ENCODE results near the gene PLCB4.

The PLCB4 gene

GRCh38 chr20:9458138-9458796 is 389.4 kb downstream of the PLCB4 start:
- TF ChIP-seq POLR2AphosphoS5 (IDR thresholded peaks at IDR 0.05; ENCODE audit: low read depth, low read length) = no peak
- no peak for TF ChIP-seq REST (IDR thresholded peaks at IDR 0.05; ENCODE audit: insufficient read depth in 1 of 2, low read depth in 2 of 2, low read length in 2 of 2)
- no peak for TF ChIP-seq SIN3A (IDR thresholded peaks at IDR 0.05; ENCODE audit: borderline replicate concordance, insufficient read depth, low read length)
- no peak for TF ChIP-seq TAF1 (IDR thresholded peaks at IDR 0.05; ENCODE audit: borderline replicate concordance, insufficient read depth, low read length)
- no peak for TF ChIP-seq FOXP2 (optimal IDR thresholded peaks at IDR 0.05; ENCODE audit: borderline replicate concordance, extremely low read depth, extremely low read length, insufficient read depth)

GRCh38 chr20:9460518-9460917 is 391.6 kb downstream of the PLCB4 start:
- TF ChIP-seq FOXP2 (optimal IDR thresholded peaks at IDR 0.05; ENCODE audit: borderline replicate concordance, extremely low read depth, extremely low read length, insufficient read depth) = no peak
- TF ChIP-seq TAF1 (IDR thresholded peaks at IDR 0.05; ENCODE audit: borderline replicate concordance, insufficient read depth, low read length) = no peak
- no peak for TF ChIP-seq REST (IDR thresholded peaks at IDR 0.05; ENCODE audit: insufficient read depth in 1 of 2, low read depth in 2 of 2, low read length in 2 of 2)
- no peak for TF ChIP-seq POLR2AphosphoS5 (IDR thresholded peaks at IDR 0.05; ENCODE audit: low read depth, low read length)
- no peak for TF ChIP-seq SIN3A (IDR thresholded peaks at IDR 0.05; ENCODE audit: borderline replicate concordance, insufficient read depth, low read length)

GRCh38 chr20:9467995-9468394 is 399.1 kb downstream of the PLCB4 start:
- TF ChIP-seq SIN3A (IDR thresholded peaks at IDR 0.05; ENCODE audit: borderline replicate concordance, insufficient read depth, low read length) = no peak
- TF ChIP-seq POLR2AphosphoS5 (IDR thresholded peaks at IDR 0.05; ENCODE audit: low read depth, low read length) = no peak
- TF ChIP-seq FOXP2 (optimal IDR thresholded peaks at IDR 0.05; ENCODE audit: borderline replicate concordance, extremely low read depth, extremely low read length, insufficient read depth) = no peak
- TF ChIP-seq REST (IDR thresholded peaks at IDR 0.05; ENCODE audit: insufficient read depth in 1 of 2, low read depth in 2 of 2, low read length in 2 of 2) = no peak
- TF ChIP-seq TAF1 (IDR thresholded peaks at IDR 0.05; ENCODE audit: borderline replicate concordance, insufficient read depth, low read length) = no peak

GRCh38 chr20:9474835-9475415 is 406.0 kb downstream of the PLCB4 start:
- TF ChIP-seq SIN3A (IDR thresholded peaks at IDR 0.05; ENCODE audit: borderline replicate concordance, insufficient read depth, low read length) (no peak), FOXP2 (optimal IDR thresholded peaks at IDR 0.05; ENCODE audit: borderline replicate concordance, extremely low read depth, extremely low read length, insufficient read depth) (no peak), TAF1 (IDR thresholded peaks at IDR 0.05; ENCODE audit: borderline replicate concordance, insufficient read depth, low read length) (no peak), REST (IDR thresholded peaks at IDR 0.05; ENCODE audit: insufficient read depth in 1 of 2, low read depth in 2 of 2, low read length in 2 of 2) (no peak), POLR2AphosphoS5 (IDR thresholded peaks at IDR 0.05; ENCODE audit: low read depth, low read length) (no peak)

Data from PFSK-1 (cell line).